Fibroblast of pulmonary artery (primary cell): ENCODE results near the gene EGFR.
A peak's percentile ranks its signal among the peaks of the same experiment; 100 is the strongest.

ENCODE experiments used
- DNase-seq: peaks from one replicate; pipeline ENCODE4 v3.0.0-alpha.2; 2010; ENCODE audit warnings: low read depth
- H3K4me3 ChIP-seq: replicated peaks from 2 replicates; pipeline ENCODE4 v1.5.1; 2011; ENCODE audit warnings: low read depth, mild to moderate bottlenecking, control low read depth, low read length, moderate library complexity
- TF ChIP-seq, protein P1 (sequence below): IDR thresholded peaks from 2 replicates; pipeline ENCODE4 v1.5.1; 2011; ENCODE audit warnings: mild to moderate bottlenecking, control low read depth, low read length, inconsistent platforms; ENCODE audit errors: missing control alignments

Gene EGFR

DNA sequence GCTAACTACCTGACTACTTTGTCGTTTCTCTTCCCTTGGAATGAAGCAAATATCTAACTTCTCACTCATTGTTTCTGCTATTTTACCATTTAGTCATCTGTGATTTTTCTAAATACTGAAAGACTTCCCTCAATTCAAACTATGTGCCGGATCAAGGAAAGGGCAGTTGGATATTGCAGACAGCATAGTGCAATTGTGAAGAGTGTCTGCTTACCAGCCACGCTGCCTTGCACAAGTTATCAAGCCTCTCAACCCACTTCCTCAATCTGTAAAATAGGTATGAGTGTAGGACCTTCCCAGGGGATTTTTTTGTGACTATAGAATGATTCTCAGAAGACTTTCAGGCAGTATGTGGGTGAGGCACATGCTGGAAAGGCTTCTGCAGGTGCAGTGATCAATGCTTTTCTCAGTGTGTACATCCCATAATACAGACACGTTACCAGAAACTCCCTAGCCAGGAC is 54.3 kb downstream of the EGFR start:
- TF ChIP-seq, protein P1, sequence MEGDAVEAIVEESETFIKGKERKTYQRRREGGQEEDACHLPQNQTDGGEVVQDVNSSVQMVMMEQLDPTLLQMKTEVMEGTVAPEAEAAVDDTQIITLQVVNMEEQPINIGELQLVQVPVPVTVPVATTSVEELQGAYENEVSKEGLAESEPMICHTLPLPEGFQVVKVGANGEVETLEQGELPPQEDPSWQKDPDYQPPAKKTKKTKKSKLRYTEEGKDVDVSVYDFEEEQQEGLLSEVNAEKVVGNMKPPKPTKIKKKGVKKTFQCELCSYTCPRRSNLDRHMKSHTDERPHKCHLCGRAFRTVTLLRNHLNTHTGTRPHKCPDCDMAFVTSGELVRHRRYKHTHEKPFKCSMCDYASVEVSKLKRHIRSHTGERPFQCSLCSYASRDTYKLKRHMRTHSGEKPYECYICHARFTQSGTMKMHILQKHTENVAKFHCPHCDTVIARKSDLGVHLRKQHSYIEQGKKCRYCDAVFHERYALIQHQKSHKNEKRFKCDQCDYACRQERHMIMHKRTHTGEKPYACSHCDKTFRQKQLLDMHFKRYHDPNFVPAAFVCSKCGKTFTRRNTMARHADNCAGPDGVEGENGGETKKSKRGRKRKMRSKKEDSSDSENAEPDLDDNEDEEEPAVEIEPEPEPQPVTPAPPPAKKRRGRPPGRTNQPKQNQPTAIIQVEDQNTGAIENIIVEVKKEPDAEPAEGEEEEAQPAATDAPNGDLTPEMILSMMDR, result no peak
- DNase-seq, result no peak
- H3K4me3 ChIP-seq, result no peak overlapping the region

DNA sequence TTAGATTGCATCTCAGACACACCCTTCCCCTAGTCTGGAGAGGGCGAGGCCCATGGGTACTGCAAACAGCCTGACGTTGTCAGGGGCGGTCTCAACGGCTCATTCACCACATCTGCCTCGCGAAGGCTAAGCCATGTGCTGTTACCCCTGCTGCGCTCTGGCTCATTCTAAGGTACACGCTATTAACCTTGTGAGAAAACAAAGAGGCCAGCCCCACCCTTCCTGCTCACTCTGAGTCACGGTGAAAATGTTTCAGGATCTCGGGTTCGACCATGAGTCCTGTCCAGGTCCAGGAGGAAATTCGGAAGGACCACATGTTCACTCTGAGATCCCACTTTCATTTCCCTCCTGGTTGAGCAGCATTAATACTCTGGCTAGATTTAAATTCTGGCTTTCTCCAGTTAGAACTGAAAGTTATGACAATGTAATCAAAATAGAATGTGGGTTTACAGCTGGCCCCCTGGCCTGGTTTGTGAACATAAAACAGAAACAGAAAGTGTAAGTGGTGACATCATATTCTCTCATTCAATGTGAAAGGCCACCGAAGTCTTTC is 55.2 kb downstream of the EGFR start:
- TF ChIP-seq, protein P1, result no peak
- DNase-seq, result peak; percentile 68
- peak overlapping the region; percentile 42 for H3K4me3 ChIP-seq

DNA sequence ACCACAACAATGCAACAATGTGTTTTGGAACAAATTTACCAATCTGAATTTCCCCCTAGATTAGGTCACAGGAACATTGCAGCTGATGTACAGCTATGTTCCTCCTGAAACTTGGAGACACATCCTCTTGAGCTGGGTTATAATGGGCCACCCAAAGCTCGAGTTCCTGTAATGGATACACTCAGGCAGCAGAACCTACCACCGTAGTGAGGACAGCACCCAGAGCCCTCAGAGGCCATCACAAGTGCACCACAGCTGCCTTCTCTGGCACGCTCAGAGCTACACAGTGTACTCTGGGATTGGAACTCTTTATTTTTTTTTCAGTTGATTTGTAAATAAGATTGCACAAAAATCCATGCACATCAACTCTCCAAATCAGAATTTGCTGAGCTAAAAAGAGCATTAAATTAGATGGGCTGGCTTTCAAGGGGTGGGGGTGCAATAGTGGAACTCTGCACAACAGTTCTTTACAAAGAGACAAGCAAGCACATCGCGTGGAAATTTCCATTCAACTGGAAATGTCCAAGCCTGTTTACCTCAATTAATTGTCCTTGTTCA is 56.7 kb downstream of the EGFR start:
- TF ChIP-seq, protein P1, result no peak
- H3K4me3 ChIP-seq, result no peak overlapping the region
- peak; percentile 46 for DNase-seq

DNA sequence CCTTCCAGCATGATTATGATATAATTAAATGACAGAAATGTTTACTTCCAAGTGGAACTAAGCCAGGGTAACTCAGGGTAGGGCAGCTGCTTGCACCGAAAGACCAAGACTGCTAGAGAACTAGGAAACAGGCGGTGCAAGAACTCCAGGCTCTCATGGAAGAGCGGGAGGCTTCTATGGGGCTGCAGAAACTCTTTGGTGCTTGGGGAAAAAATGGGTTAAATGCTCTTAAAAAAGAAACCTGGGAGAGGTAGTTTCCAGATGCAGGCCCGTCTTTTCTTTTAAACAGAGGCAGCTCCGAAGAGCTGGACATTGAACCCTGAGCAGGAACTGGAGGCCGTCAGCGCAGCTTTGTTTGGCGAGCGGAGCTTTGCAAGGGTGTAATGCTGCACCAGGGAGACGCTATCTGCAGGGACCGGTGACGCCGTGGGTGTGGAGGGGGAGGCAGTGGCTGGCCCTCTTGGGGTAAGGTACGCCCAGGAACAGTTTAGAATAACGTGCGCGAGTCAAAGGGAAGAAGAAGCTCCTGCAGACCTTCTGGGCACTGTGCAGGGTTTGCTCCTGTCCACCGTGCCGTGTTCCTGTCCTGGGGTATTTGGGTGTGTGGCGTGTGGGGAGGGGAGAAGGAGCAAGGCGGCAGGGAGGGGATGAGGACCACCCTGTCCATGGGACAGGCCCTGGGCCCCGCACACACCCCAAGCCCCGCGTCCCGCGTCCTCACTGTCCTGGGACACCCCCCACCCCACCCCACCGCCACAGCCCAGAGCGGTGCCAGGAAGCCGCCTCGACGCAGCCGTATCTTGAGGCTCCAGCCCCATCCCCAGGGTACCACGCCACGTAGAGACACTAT is 59.0 kb downstream of the EGFR start:
- TF ChIP-seq, protein P1, result no peak
- DNase-seq, result no peak

DNA sequence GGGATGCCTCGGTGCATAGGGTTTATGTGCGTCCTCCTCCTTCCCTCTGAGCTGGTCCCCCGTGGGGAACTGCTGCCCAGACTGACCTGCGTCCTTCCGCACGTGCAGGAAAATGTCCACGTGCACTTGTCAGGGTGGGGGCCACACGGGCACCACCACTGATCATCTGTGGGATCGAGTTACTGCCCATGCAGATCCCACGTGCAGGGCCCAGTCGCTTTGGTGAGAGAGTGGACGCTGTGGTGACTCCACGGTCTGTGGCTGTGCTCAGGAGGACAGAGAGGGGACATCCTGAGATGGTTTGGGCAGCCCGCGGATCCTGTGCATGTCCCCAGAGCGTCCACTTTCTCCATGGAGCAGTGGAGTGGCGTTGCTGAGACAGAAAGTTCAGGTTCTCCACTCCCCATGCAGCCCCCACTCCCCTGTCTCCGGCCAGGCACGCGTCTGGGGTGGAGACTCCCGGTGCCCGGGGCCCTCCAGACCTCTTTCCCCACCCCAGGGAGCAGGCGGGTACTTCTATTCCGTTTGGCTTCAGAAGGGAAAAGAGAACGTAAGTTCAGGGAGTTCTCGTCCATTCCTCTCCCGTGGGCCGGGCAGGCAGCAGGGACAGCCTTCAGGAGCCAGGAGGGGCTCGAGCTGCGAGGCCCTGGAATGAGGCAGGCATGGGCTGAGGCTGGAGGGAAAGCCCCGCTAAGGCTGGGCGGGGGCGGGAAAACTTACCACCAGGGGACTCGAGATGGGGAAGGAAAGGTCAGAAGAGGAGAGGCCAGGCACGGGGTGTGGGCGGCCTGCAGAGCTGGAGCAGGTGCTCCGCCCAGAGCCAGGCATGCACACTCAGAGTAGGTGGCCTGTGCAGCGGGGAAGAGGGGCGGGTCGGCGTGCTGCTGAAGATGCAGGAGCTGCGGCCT is 59.9 kb downstream of the EGFR start:
- no peak for DNase-seq
- H3K4me3 ChIP-seq, result no peak overlapping the region
- TF ChIP-seq, protein P1, result no peak

More for the DNA sequence above, 59.0 kb downstream of the EGFR start:
- H3K4me3 ChIP-seq, result no peak overlapping the region

DNA sequence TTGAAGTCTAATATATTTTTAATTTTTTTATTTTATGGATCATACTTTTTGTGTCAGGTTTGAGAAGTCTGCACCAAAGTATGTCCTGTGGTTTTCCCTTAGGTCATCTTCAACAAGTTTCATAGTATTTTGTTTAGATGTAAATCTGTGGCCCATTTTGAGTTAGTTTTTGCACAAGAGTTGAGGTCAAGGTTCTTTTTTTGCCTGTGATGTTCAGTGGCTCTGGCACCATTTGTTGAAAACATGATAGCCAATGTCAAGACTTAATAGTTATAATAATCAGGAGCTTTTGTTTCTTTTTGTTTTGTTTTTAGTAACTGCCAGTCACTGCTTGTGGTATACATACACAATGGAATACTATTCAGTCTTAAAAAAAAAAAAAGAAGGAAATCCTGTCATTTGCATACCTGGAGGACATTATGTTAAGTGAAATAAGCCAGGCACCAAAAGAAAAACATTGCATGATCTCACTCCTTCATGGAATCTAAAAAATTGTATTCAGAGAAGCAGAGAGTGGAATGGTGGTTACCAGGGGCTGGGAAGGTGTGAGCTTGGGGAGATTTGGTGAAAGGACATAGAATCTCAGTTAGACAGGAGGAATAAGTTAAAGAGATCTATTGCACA is 61.3 kb downstream of the EGFR start:
- H3K4me3 ChIP-seq, result no peak overlapping the region
- no peak for DNase-seq
- TF ChIP-seq, protein P1, result no peak
